ENCODE results near the gene PSMC2.

PSMC2 gene

DNA sequence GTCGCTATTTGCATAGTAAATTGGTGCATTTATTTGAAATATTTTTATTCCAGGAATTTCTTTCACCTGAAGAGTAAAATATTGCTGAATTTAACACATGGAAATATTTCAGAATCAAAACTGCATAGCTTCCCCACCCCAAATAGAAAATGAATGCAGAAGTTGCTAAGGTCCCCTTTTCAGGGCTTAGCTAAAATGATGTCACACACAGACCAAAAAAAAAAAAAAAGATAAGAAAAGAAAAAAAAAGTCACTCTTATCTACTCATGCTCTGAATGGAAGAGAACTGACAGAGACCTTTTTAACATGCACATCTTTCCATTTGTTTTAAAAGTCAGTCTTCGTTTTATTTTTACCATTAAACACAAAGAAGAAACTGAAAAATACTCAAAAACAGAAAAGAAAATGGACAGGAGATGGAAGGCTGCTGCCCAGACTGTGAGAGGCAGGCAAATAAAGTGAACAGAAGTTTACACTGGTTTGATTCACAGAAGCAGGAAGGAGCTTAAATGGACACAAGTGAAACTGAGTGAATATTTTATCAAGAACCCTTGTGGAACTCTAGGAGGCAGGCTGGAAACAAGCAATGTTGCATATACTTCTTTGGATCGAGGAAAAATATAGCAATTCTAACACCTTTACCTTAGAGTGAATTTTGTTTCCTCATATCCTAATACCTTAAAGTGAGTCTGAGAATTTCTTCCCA lies 32.0 kb downstream of the PSMC2 start:
- TF ChIP-seq CTCF (conservative IDR thresholded peaks at IDR 0.05; ENCODE audit: low read length): no peak
- no peak for TF ChIP-seq EZH2phosphoT487 (IDR thresholded peaks at IDR 0.05; ENCODE audit: borderline replicate concordance)
- H3F3A ChIP-seq (ENCODE audit: low read depth): no peaks in the 10 kb centered on the region
- H4K20me1 ChIP-seq (ENCODE audit: insufficient read depth, low read length, poor library complexity, severe bottlenecking): no peaks in the 10 kb centered on the region
- no peak overlapping the region for H3K4me2 ChIP-seq (ENCODE audit: low read depth, low read length, poor library complexity, severe bottlenecking)
- no peaks in the 10 kb centered on the region for H3K36me3 ChIP-seq (ENCODE audit: insufficient read depth, low read length)
- no peak overlapping the region for H3K9ac ChIP-seq (ENCODE audit: low read depth, low read length, poor library complexity, severe bottlenecking)
- no peaks in the 10 kb centered on the region for H3K9me3 ChIP-seq (ENCODE audit: insufficient read depth, low read depth, low read length)
- no peaks in the 10 kb centered on the region for H3K4me1 ChIP-seq (ENCODE audit: insufficient read depth, low read length, poor library complexity, severe bottlenecking)
- no peaks in the 10 kb centered on the region for H3K9me2 ChIP-seq (replicated peaks; ENCODE audit: low read depth, low read length)
- H3K27me3 ChIP-seq (ENCODE audit: insufficient read depth, low read length, poor library complexity, severe bottlenecking): no peaks in the 10 kb centered on the region
- no peak overlapping the region for H3K4me3 ChIP-seq (ENCODE audit: low read length, poor library complexity, severe bottlenecking)
- peak overlapping the region; percentile 65; the same call in 1 of the 2 replicates for H2AFZ ChIP-seq (ENCODE audit: low read length)
- H3K79me2 ChIP-seq (ENCODE audit: insufficient read depth, low read length): no peaks in the 10 kb centered on the region

GRCh38 chr7:103380395-103381191 lies 33.1 kb downstream of the PSMC2 start:
- H3F3A ChIP-seq (ENCODE audit: low read depth): no peaks in the 10 kb centered on the region
- no peaks in the 10 kb centered on the region for H3K27me3 ChIP-seq (ENCODE audit: insufficient read depth, low read length, poor library complexity, severe bottlenecking)
- no peaks in the 10 kb centered on the region for H3K9me2 ChIP-seq (replicated peaks; ENCODE audit: low read depth, low read length)
- no peak overlapping the region for H3K9ac ChIP-seq (ENCODE audit: low read depth, low read length, poor library complexity, severe bottlenecking)
- H3K4me1 ChIP-seq (ENCODE audit: insufficient read depth, low read length, poor library complexity, severe bottlenecking): no peaks in the 10 kb centered on the region
- no peaks in the 10 kb centered on the region for H3K79me2 ChIP-seq (ENCODE audit: insufficient read depth, low read length)
- no peak overlapping the region for H2AFZ ChIP-seq (ENCODE audit: low read length)
- no peaks in the 10 kb centered on the region for H3K36me3 ChIP-seq (ENCODE audit: insufficient read depth, low read length)
- H3K4me2 ChIP-seq (ENCODE audit: low read depth, low read length, poor library complexity, severe bottlenecking): no peak overlapping the region
- no peak for TF ChIP-seq EZH2phosphoT487 (IDR thresholded peaks at IDR 0.05; ENCODE audit: borderline replicate concordance)
- no peak for TF ChIP-seq CTCF (conservative IDR thresholded peaks at IDR 0.05; ENCODE audit: low read length)
- no peaks in the 10 kb centered on the region for H3K9me3 ChIP-seq (ENCODE audit: insufficient read depth, low read depth, low read length)
- no peaks in the 10 kb centered on the region for H4K20me1 ChIP-seq (ENCODE audit: insufficient read depth, low read length, poor library complexity, severe bottlenecking)
- H3K4me3 ChIP-seq (ENCODE audit: low read length, poor library complexity, severe bottlenecking): no peak overlapping the region

GRCh38 chr7:103381280-103382031 lies 34.0 kb downstream of the PSMC2 start:
- H3K4me2 ChIP-seq (ENCODE audit: low read depth, low read length, poor library complexity, severe bottlenecking): no peak overlapping the region
- H3K4me3 ChIP-seq (ENCODE audit: low read length, poor library complexity, severe bottlenecking): no peak overlapping the region
- H3K79me2 ChIP-seq (ENCODE audit: insufficient read depth, low read length): no peaks in the 10 kb centered on the region
- no peak overlapping the region for H3K9ac ChIP-seq (ENCODE audit: low read depth, low read length, poor library complexity, severe bottlenecking)
- TF ChIP-seq EZH2phosphoT487 (IDR thresholded peaks at IDR 0.05; ENCODE audit: borderline replicate concordance) (no peak), CTCF (conservative IDR thresholded peaks at IDR 0.05; ENCODE audit: low read length) (no peak)
- no peaks in the 10 kb centered on the region for H3K27me3 ChIP-seq (ENCODE audit: insufficient read depth, low read length, poor library complexity, severe bottlenecking)
- no peaks in the 10 kb centered on the region for H3K9me3 ChIP-seq (ENCODE audit: insufficient read depth, low read depth, low read length)
- no peaks in the 10 kb centered on the region for H4K20me1 ChIP-seq (ENCODE audit: insufficient read depth, low read length, poor library complexity, severe bottlenecking)
- no peaks in the 10 kb centered on the region for H3K4me1 ChIP-seq (ENCODE audit: insufficient read depth, low read length, poor library complexity, severe bottlenecking)
- no peaks in the 10 kb centered on the region for H3K9me2 ChIP-seq (replicated peaks; ENCODE audit: low read depth, low read length)
- no peaks in the 10 kb centered on the region for H3F3A ChIP-seq (ENCODE audit: low read depth)
- H3K36me3 ChIP-seq (ENCODE audit: insufficient read depth, low read length): no peaks in the 10 kb centered on the region
- H2AFZ ChIP-seq (ENCODE audit: low read length): no peak overlapping the region
